HUES6 (cell line): Measurements from ENCODE around the gene PIP5K1A.

Experiments used
- H3K27ac ChIP-seq: 2 replicates; pipeline ENCODE4 v1.7.0; 2013; ENCODE audit warnings: low read depth, mild to moderate bottlenecking, low read length, inconsistent platforms
- H3K27me3 ChIP-seq: 2 replicates; pipeline ENCODE4 v1.6.1; 2013; ENCODE audit warnings: low read length; ENCODE audit not compliant: control insufficient read depth, insufficient read depth
- H3K36me3 ChIP-seq: 2 replicates; pipeline ENCODE4 v1.6.1; 2013; ENCODE audit warnings: low read length; ENCODE audit not compliant: control insufficient read depth, insufficient read depth
- H3K4me1 ChIP-seq: 2 replicates; pipeline ENCODE4 v1.6.1; 2013; ENCODE audit warnings: low read length; ENCODE audit not compliant: control insufficient read depth, insufficient read depth
- H3K4me3 ChIP-seq: 2 replicates; pipeline ENCODE4 v1.5.1; 2013; ENCODE audit warnings: low read depth, low read length
- H3K9ac ChIP-seq: one replicate; pipeline ENCODE4 v1.6.1; 2013; ENCODE audit warnings: mild to moderate bottlenecking, low read length
- H3K9me3 ChIP-seq: 2 replicates; pipeline ENCODE4 v1.6.1; 2013; ENCODE audit warnings: low read depth, low read length; ENCODE audit not compliant: control insufficient read depth, insufficient read depth

The PIP5K1A gene

DNA sequence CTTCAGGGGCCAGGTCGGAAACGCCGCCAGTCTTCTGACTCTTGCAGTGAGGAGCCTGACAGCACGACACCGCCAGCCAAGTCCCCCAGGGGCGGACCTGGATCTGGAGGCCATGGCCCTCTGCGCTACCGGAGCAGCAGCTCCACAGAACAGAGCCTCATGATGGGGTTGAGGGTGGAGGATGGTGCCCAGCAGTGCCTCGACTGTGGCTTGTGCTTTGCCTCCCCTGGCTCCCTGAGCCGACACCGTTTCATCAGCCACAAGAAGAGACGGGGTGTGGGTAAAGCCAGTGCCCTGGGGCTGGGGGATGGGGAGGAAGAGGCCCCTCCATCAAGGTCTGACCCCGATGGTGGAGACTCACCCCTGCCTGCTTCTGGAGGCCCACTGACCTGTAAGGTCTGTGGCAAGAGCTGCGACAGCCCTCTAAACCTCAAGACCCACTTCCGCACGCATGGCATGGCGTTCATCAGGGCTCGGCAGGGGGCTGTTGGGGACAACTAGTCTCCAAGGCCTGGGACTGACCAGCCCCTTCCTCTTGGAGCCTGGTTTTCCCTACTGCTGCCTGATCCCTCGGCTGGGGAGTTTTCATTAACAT, 92.5 kb downstream of the PIP5K1A start:
- Histone ChIP-seq H3K9ac (no peak overlapping the region), H3K4me3 (no peak overlapping the region), H3K9me3 (no peaks in the 10 kb centered on the region), H3K36me3 (peaks cover 84% of the 10 kb centered on the region), H3K27me3 (no peaks in the 10 kb centered on the region), H3K27ac (no peak overlapping the region), H3K4me1 (peaks cover 25% of the 10 kb centered on the region)

DNA sequence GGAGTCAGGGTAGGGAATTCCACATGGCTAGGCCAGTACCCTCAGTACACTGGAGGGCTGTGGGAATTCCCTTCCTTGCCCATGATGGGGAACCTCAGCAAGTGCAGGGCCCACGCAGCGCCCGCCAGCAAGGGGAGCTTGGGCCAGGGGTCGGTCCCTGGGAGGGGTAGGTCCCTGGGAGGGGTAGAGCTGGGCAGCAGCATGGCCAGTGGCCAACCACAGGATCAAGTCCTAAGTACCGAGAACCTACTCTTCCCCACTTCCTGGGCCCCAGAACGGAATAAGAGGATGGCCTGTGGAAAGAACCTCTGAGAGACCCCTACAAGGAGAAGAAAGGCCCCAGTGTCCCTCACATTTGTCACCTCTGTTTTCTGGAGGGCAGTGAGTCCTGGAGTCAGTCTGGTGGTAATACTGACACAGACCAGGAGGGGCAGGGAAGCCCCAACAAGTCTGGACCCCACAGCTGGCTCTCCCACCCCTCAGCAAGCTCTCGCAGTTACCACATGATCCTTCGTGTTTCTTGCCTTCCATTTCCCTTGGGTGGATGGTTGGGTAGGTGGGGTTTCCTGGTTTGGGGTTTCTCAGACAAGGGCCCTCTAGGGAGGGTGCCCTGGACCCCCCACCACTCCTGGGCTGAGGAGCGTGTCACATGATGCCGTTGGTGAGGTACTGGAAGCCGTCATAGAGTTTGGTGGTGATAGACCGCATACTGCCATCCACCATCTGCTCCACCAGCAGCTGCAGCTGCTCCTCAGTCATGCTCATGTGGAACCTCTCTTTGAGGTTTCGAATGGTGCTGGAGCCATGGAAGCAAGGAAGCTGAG, 94.1 kb downstream of the PIP5K1A start:
- no peak overlapping the region for H3K9ac ChIP-seq
- H3K9me3 ChIP-seq: no peaks in the 10 kb centered on the region
- H3K4me1 ChIP-seq: peaks cover 25% of the 10 kb centered on the region
- H3K27me3 ChIP-seq: no peaks in the 10 kb centered on the region
- peaks cover 78% of the 10 kb centered on the region for H3K36me3 ChIP-seq
- no peak overlapping the region for H3K4me3 ChIP-seq
- no peak overlapping the region for H3K27ac ChIP-seq

DNA sequence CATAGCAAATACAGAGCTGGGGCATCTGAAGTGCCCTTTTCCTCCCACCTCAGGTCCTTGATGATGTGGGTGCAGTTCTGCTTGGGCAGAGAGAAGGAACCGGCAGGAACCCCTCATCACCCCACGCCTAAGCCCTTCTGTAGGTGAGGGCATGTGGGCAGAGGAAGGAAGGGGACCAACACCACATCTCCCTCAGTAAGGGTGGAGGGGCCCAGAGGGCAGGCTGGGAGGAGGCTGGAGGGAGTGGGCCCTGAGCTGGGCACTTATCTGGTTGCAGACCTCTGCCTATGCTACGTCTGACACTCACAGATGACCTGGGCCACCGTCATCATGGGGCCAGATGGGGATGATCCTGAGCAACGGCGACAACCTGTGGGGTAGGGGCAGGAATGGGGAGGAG, 94.7 kb downstream of the PIP5K1A start:
- H3K4me1 ChIP-seq: peaks cover 25% of the 10 kb centered on the region

DNA sequence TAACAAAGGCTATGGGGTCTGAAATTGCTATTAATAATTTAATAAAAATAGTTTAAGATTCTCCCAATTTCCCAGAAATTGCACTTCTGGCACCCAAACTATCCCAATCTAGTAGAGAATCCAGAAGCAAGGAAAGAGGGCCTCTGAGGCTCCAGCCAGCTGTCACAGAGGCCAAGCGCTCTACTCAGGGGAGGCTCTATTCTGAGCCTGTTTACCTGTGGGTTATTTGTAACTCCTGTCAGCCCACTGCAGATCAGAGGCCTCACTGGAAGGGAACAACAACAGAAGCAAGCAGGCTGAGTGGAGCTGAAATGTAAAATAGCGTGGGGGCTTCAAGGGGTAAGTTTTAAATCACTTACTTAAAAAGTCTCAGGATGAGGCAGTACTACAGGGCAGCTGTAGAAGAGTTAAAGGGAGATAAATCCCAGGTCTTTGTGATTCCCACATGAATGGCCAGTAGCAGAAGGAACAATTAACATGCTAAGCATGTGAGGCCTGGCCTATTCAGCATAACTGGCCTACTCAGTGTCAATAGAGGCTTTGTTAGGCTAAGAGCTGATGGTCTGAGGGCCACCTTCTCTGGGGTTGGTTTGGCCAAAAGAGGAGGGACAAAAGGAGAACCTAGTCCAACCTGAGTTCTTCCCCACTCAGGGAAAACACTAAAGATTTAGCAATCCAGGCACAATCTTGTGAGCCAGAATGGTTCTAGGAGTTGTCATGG, 96.5 kb downstream of the PIP5K1A start:
- peak overlapping the region; percentile 19 for H3K9ac ChIP-seq
- no peaks in the 10 kb centered on the region for H3K9me3 ChIP-seq
- peak overlapping the region; percentile 72 for H3K27ac ChIP-seq
- H3K27me3 ChIP-seq: no peaks in the 10 kb centered on the region
- no peak overlapping the region for H3K4me3 ChIP-seq
- H3K36me3 ChIP-seq: peaks cover 75% of the 10 kb centered on the region
- peaks cover 22% of the 10 kb centered on the region for H3K4me1 ChIP-seq

More for the DNA sequence above, 94.7 kb downstream of the PIP5K1A start:
- no peak overlapping the region for H3K9ac ChIP-seq
- no peaks in the 10 kb centered on the region for H3K9me3 ChIP-seq
- peaks cover 77% of the 10 kb centered on the region for H3K36me3 ChIP-seq
- H3K27me3 ChIP-seq: no peaks in the 10 kb centered on the region
- H3K27ac ChIP-seq: no peak overlapping the region
- H3K4me3 ChIP-seq: no peak overlapping the region
